Measurements from ENCODE around the gene CBX5. TPM values are rescaled to one million over a fixed set of nuclear protein-coding genes. Genes with fewer than 3 reads are reported as not detected.

CBX5 gene
- total RNA-seq, 2 donors from 2014 or later, result 230 to 341 TPM

DNA sequence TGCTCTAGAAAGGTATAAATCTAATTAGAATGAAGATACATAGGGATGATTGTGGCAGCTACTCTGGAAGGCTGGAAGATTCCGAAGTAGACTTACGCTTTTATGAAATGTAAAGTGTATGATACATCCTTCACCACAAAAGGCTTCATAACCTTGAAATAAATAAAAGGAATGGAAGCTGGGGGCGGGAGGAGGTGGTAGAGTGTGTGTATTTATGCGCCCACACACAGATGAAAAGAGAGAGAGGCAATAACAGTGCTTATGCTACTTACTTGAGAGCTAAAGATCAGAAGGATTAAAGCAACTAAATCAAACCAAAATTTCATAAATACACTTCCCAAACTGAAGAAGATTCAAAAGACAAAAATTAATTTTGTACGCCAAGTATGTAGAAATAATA lies 30.4 kb downstream of the CBX5 start:
- no peak overlapping the region for H3K27ac Mint-ChIP-seq
- H3K9ac ChIP-seq (ENCODE audit: extremely low read depth, low read length, poor library complexity, severe bottlenecking), result no peak overlapping the region
- no peaks in the 10 kb centered on the region for H3K9me3 Mint-ChIP-seq
- no peak overlapping the region for H3K4me3 Mint-ChIP-seq
- 97% methylated on average over 5 of the region's 5 CpGs; no CpG with 5 or more reads in 1 of the 2 experiments for WGBS, 2 experiments (ENCODE audit: insufficient coverage in 1 of 2, insufficient read length in 1 of 2)
- H3K27ac ChIP-seq (ENCODE audit: low read depth, low read length), result no peak overlapping the region
- no peaks in the 10 kb centered on the region for H3K27me3 Mint-ChIP-seq (ENCODE audit: insufficient read depth)
- no peak overlapping the region for H3K4me3 ChIP-seq (ENCODE audit: low read length)
- no peak for DNase-seq
- peaks cover 77% of the 10 kb centered on the region for H3K36me3 ChIP-seq (ENCODE audit: control insufficient read depth, insufficient read depth, low read length)
- H3K4me1 Mint-ChIP-seq, result no peaks in the 10 kb centered on the region
- H3K9me3 ChIP-seq (ENCODE audit: control insufficient read depth, low read length), result no peaks in the 10 kb centered on the region
- no peaks in the 10 kb centered on the region for H3K4me1 ChIP-seq (ENCODE audit: control insufficient read depth, insufficient read depth, low read length)
- H3K27me3 ChIP-seq (ENCODE audit: control insufficient read depth, insufficient read depth, low read length, poor library complexity, severe bottlenecking), result no peaks in the 10 kb centered on the region
- TF ChIP-seq, protein P1, sequence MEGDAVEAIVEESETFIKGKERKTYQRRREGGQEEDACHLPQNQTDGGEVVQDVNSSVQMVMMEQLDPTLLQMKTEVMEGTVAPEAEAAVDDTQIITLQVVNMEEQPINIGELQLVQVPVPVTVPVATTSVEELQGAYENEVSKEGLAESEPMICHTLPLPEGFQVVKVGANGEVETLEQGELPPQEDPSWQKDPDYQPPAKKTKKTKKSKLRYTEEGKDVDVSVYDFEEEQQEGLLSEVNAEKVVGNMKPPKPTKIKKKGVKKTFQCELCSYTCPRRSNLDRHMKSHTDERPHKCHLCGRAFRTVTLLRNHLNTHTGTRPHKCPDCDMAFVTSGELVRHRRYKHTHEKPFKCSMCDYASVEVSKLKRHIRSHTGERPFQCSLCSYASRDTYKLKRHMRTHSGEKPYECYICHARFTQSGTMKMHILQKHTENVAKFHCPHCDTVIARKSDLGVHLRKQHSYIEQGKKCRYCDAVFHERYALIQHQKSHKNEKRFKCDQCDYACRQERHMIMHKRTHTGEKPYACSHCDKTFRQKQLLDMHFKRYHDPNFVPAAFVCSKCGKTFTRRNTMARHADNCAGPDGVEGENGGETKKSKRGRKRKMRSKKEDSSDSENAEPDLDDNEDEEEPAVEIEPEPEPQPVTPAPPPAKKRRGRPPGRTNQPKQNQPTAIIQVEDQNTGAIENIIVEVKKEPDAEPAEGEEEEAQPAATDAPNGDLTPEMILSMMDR (conservative IDR thresholded peaks at IDR 0.05), result no peak
- peaks cover 71% of the 10 kb centered on the region for H3K36me3 Mint-ChIP-seq (ENCODE audit: low read depth)

DNA sequence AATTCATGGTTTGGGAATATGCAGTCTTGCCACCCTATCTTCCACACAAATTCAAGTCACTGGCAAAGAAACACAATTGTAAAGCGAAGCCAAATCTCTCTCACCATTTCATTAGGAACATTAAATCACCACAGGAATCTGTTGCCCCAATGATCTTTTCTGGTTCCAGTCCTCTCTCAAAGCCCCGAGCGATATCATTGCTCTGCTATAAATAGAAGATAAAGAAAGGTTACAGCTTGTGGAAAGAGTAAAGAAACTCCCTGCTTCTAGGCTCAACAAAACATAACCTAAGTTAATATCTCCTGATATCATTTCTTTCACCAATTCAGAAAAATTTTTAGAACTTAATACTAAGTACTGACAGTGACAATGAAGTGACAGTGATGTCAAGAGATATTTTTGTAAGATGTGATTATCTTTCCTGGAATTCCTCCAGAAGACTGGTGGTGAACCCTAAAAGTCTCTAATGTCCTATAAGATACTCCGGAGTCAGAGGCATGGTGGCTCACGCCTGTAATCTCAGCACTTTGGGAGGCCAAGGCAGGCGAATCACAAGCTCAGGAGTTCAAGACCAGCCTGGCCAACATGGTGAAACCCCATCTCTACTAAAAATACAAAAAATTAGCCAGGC lies 33.8 kb downstream of the CBX5 start:
- H3K4me1 ChIP-seq (ENCODE audit: control insufficient read depth, insufficient read depth, low read length), result no peaks in the 10 kb centered on the region
- peaks cover 73% of the 10 kb centered on the region for H3K36me3 Mint-ChIP-seq (ENCODE audit: low read depth)
- H3K9ac ChIP-seq (ENCODE audit: extremely low read depth, low read length, poor library complexity, severe bottlenecking), result no peak overlapping the region

DNA sequence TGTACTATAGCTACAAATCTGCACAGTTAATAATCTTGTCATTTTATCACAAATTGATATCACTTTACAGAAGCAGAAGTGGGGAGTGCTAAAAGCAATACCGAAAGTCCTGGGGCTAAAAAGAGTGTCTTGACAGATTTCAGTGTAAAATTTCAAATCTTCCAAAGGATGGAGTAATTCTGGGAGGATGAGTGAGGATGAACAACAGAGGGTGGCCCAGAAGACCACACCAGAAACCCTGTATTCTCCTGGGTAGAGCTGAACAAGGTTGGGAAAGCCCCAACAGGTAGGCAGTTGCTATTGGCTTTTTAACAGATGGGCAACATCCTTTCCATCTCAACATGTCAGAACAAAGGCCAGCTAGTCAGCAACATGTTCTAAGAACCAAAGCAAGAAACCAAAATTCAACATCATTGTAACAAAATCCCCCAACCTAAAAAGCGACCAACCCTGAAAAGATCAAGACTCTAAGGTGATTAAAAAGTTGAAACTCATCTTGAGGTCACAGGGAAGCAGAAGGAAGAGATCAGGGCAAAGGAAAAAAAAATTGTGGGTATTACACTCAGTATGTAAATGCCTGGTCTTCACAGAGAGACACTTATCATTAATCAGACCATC lies 38.8 kb downstream of the CBX5 start:
- Mint-ChIP-seq H3K9me3 (no peaks in the 10 kb centered on the region), H3K4me1 (no peaks in the 10 kb centered on the region), H3K4me3 (no peak overlapping the region), H3K27ac (no peak overlapping the region), H3K27me3 (ENCODE audit: insufficient read depth) (no peaks in the 10 kb centered on the region), H3K36me3 (ENCODE audit: low read depth) (peaks cover 69% of the 10 kb centered on the region)
- 92 to 100% methylated on average over 1 to 2 of the region's 2 CpGs for WGBS, 2 experiments (ENCODE audit: insufficient coverage in 1 of 2, insufficient read length in 1 of 2)
- H3K27me3 ChIP-seq (ENCODE audit: control insufficient read depth, insufficient read depth, low read length, poor library complexity, severe bottlenecking), result no peaks in the 10 kb centered on the region
- H3K36me3 ChIP-seq (ENCODE audit: control insufficient read depth, insufficient read depth, low read length), result peaks cover 88% of the 10 kb centered on the region
- no peak overlapping the region for H3K9ac ChIP-seq (ENCODE audit: extremely low read depth, low read length, poor library complexity, severe bottlenecking)
- no peak overlapping the region for H3K4me3 ChIP-seq (ENCODE audit: low read length)
- no peaks in the 10 kb centered on the region for H3K9me3 ChIP-seq (ENCODE audit: control insufficient read depth, low read length)
- H3K27ac ChIP-seq (ENCODE audit: low read depth, low read length), result no peak overlapping the region
- DNase-seq, result no peak
- TF ChIP-seq, protein P1 (conservative IDR thresholded peaks at IDR 0.05), result no peak
- no peaks in the 10 kb centered on the region for H3K4me1 ChIP-seq (ENCODE audit: control insufficient read depth, insufficient read depth, low read length)

More for the DNA sequence above, 33.8 kb downstream of the CBX5 start:
- WGBS, 2 experiments (ENCODE audit: insufficient coverage in 1 of 2, insufficient read length in 1 of 2), result 94% methylated on average over 3 to 4 of the region's 6 CpGs
- TF ChIP-seq, protein P1 (conservative IDR thresholded peaks at IDR 0.05), result no peak
- Mint-ChIP-seq H3K27me3 (ENCODE audit: insufficient read depth) (no peaks in the 10 kb centered on the region), H3K27ac (no peak overlapping the region), H3K4me1 (no peaks in the 10 kb centered on the region), H3K4me3 (no peak overlapping the region), H3K9me3 (no peaks in the 10 kb centered on the region)
- H3K27ac ChIP-seq (ENCODE audit: low read depth, low read length), result no peak overlapping the region
- H3K36me3 ChIP-seq (ENCODE audit: control insufficient read depth, insufficient read depth, low read length), result peaks cover 78% of the 10 kb centered on the region
- no peak for DNase-seq
- no peaks in the 10 kb centered on the region for H3K27me3 ChIP-seq (ENCODE audit: control insufficient read depth, insufficient read depth, low read length, poor library complexity, severe bottlenecking)
- H3K9me3 ChIP-seq (ENCODE audit: control insufficient read depth, low read length), result no peaks in the 10 kb centered on the region
- no peak overlapping the region for H3K4me3 ChIP-seq (ENCODE audit: low read length)
